IPS-NIHi11 (cell line): ENCODE measurements around the gene ALDH2.
"Not testable (repeated sequence)": the region's sequence is repeated elsewhere in the genome, so short reads cannot be mapped to it uniquely, and the experiment has no call there.

Experiments used
- DNase-seq: peaks from one replicate; pipeline ENCODE4 v3.0.0; 2012; ENCODE audit warnings: mixed read lengths, low spot score

ALDH2 gene

DNA sequence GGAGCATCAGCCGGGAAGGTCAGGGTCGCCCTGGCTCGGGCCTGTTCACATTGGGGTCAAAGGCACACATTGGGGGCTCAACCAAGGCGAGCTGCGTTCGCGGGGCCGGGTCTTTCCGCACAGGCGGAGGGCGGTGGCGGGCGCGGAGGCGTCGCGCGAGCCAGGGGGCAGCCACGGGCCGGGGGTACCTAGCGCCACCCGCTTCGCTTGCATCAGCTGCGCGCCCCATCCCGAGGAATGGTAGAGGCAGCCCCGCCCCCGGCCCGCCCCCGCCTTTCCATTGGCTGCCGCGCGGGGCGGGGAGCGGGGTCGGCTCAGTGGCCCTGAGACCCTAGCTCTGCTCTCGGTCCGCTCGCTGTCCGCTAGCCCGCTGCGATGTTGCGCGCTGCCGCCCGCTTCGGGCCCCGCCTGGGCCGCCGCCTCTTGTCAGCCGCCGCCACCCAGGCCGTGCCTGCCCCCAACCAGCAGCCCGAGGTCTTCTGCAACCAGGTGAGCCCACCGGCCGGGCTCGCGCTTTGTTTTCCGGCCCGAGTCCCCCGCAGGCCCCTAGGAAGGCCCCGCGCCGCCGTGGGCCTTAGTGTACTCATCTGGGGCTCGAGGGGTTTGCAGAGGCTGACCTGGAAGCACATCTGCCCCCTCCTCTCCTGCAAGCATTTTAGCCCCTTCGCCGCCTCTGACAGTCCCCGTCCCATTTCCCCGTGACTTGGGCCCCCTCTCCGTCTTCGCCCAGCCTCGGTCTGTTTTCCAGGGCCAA is at the start of gene ALDH2:
ALDH2 (plus strand) TSS at position 326 of the 754 bp plus-strand sequence; CDS start at position 376, 50 bp downstream.
- DNase-seq, result peak; percentile 99

DNA sequence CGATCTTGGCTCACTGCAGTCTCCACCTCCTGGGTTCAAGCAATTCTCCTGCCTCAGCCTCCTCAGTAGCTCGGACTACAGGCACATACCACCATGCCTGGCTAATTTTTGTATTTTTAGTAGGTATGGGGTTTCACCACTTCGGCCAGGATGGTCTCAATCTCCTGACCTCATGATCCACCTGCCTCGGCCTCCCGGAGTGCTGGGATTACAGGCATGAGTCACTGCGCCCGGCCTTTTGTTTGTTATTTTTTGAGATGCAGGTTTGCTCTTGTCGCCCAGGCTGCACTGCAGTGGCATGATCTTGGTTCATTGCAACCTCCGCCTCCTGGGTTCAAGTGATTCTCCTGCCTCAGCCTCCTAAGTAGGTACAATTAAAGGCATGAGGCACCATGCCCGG is 47.4 kb upstream of the ALDH2 start:
- DNase-seq, result not testable (repeated sequence)

DNA sequence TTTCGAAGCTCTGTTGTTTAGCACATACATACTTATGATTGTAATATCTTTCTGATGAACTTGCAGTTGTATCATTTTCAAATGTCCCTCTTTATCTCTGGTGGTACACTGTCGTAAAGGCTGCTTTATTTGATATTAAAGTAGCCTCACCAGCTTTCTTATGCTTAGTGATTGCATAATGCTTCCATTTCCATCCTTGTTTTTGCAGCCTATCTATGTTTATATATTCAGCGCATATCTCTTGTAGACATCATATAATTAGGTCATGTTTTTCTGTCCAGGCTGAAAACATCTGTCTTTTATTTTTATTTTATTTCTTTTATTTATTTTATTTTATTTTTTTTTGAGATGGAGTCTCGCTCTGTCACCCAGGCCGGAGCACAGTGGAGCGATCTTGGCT is 46.3 kb upstream of the ALDH2 start:
- DNase-seq, result no peak

DNA sequence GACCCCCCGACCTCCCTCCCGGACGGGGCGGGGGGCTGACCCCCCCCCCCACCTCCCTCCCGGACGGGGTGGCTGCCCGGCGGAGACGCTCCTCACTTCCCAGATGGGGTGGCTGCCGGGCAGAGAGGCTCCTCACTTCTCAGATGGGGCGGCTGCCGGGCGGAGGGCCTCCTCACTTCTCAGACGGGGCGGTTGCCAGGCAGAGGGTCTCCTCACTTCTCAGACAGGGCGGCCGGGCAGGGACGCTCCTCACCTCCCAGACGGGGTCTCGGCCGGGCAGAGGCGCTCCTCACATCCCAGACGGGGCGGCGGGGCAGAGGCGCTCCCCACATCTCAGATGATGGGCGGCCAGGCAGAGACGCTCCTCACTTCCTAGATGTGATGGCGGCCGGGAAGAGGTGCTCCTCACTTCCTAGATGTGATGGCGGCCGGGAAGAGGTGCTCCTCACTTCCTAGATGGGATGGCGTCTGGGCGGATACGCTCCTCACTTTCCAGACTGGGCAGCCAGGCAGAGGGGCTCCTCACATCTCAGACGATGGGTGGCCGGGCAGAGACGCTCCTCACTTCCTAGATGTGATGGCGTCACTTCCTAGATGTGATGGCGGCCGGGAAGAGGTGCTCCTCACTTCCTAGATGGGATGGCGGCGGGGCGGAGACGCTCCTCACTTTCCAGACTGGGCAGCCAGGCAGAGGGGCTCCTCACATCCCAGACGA is 42.9 kb upstream of the ALDH2 start:
- DNase-seq, result not testable (repeated sequence)

DNA sequence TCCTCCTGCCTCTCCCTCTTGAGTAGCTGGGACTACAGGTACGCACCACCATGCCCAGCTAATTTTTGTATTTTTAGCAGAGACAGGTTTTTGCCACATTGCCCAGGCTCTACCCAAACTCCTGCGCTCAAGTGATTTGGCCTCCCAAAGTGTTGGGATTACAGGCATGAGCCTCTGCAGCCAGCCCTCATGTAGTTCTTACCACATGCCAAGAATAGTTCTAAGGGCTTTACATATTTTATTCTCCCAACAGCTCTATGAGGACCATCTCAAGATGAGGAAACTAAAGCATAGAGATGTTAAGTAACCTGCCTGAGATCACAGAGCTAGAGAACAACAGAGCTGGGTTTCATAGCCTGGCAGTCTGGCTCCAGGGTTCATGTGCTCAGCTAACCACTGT is 37.9 kb upstream of the ALDH2 start:
- DNase-seq, result no peak

DNA sequence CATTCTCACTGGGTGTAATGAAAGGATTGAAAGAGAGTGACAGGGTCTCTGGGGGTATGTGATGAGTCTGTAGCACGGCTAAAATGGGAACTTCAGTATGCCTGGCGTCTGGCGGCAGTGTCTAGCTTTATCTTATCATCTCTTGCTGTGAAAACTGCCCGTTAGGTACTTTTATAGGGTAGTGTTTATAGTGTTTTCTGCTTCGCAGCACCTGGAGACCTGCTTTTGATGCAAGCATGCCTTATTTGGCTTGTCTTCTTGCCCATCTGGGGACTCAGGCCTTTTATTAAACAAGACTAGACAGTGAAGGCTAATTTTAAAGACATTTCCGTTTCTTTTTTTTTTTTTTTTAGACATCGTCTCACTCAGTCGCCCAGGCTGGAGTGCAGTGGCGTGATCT is 36.3 kb upstream of the ALDH2 start:
- no peak for DNase-seq

DNA sequence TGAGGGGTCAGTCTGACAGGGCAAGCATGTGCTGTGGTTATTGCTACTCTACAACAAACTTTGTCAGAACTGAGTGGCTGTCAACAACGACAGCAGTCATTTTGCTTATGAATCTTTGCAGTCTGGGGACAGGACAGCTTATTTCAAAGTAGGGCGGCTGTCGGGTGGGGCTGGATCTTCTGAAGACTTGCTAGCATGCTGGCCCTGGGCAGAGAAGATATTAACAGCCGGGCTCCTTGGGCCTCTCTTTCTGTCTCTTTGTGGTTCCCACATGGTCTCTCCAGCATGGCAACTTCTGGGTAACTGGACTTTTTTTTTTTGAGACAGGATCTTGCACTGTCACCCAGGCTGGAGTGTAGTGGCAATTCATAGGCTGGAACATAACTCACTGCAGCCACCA is 33.9 kb upstream of the ALDH2 start:
- no peak for DNase-seq

DNA sequence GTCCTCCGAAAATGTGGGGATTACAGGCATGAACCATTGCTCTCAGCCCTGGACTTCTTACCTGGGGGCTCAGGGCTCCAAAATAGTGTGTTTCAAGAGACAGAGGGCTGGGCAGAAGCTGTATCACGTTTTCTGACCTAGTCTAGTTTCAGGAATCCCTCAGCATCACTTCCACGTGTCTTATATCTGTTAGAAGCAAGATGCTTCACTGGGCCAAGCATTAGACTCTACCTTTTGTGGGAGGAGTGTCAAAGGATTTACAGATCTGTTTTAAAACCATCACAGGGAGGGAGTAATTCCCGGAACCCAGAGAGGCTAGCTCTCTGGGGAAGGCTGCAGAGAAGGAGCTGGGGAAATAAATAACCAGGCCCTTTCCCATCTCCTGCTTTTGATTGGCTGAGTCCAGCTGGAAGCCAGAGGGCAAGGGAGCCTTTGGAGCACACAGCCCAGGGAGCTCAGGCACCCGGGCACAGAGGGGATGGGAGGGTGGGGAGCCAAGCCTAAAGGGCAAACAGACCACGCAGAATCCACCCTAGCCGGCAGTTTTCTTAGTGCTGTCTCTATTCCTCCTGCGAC is 33.3 kb upstream of the ALDH2 start:
- DNase-seq, result no peak

DNA sequence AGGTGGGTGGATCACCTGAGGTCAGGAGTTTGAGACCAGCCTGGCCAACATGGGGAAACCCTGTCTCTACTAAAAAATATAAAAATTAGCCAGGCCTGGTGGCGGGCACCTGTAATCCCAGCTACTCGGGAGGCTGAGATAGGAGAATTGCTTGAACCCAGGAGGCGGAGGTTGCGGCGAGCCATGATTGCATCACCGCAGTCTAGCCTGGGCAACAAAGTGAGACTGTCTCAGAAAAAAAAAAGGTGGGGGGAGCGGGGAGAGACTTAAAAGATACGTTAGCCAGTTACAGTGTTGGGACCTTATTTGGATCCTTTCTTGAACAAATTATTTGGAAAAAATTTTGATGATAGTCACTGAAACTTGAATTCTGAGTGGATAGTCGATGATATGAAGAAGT is 27.2 kb upstream of the ALDH2 start:
- not testable (repeated sequence) for DNase-seq

DNA sequence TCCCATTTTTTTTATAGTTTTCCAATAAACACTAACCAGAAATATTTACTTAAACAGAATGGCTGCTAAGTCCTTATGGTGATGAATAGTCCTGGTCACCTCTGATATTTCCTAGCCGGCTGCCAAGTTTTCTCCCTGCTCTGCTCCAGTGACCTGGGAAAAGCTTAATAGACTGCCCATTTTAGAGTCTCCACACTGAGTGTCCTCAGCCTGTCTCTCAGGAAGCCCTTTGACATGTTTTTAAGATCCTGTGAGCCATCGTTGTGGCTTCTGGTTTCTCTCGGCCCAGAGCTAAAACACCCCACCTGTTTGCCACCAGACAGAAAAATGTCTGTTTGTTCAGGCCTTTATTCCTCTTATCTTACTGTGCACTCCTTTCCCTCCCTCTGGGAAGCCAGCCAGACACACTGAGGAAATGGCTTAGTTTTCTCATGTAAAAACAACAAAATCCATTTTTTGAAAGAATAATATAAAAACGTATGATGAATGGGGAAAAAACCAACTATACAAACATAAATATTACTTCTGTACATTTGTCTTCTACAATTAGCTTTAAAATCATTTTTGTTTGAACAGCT is 25.4 kb upstream of the ALDH2 start:
- DNase-seq, result no peak

DNA sequence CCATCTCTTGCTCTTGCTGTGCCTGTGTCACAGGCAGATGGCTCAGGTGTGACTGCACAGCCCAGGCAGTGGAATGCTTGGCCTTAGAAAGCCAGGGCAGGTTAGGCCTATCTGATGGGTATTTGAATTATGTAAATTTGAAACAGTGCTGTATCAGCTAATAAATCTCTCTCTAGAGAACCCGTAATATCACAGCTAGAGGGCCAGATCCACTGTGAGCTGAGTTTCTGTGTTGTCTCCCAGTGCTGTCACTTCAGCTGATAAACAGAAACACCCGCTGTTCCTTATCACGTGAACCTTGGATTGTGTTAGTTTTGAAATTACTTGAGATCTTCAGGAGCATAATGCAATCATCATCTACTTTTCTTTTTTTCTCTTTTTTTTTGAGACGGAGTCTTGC is 21.5 kb upstream of the ALDH2 start:
- DNase-seq, result no peak

DNA sequence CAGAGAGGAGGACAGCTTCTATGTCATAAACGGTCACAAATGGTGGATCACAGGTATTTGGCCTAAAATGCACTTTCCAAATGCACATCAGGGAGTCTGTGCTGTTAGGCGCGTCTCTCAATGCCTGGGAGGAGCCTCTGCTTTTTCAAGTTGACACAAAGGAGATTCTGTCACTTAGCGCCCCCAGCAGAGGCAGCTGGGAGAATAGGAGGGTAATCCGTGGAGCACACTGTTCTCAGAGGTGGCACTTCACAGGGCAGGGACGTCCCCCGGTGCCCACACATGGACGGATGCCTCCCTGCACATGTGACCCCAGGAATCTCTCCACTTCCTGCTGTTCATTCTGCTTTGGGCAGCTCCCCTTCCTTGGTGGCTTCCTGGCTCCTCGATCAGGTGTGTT is 19.4 kb upstream of the ALDH2 start:
- DNase-seq, result no peak

DNA sequence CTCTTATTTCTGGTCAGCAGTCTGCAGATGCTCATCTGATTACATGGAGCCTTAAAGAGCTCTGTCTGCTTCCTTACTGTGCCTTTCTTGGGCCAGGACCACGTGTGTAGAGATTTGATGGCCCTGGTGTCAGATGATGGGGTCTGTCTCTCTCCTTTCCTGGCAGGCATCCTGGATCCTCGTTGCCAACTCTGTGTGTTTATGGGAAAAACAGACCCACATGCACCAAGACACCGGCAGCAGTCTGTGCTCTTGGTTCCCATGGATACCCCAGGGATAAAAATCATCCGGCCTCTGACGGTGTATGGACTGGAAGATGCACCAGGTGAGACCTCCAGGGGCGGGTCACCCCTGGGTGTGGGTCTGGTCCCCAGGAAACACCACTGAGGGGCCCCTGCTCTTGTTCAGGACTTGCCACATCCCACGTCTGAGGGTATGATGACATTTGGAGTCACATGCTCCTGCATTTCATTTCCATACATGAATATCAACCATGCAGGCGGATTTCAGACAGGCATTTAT is 18.5 kb upstream of the ALDH2 start:
- no peak for DNase-seq

DNA sequence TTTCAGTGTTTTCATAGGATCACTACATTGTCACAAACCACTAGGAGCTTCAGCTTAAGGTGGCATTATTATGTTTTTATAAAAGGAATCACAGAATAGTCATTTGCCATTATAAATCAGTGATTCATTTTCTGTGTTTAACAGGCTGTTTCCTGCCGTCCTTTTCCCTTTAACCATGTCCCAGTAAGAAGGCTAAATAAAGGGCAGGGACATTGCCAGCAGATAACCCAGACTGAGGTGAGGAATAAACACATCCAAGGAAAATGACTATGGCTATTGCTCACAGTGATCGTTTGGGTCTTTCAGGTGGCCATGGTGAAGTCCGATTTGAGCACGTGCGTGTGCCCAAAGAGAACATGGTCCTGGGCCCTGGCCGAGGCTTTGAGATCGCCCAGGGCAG is 17.9 kb upstream of the ALDH2 start:
- DNase-seq, result no peak

DNA sequence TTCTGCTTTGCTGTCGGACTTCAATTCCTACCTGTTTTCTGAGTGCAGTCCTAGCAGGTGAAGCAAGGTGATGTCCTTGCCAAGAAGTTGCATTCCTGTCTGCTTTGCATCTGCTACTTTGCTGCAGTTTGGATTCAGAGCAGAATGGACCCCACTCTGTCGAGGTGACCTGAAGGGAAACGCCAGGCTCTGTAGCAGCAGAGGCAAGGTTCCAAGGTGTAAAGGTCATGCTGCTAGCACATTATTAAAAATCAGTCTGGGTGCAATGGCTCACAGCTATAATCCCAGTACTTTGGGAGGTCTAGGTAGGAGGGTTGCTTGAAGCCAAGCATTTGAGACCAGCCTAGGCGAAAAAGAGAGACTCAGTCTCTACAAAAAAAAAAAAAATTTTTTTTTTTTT is 17.3 kb upstream of the ALDH2 start:
- no peak for DNase-seq

DNA sequence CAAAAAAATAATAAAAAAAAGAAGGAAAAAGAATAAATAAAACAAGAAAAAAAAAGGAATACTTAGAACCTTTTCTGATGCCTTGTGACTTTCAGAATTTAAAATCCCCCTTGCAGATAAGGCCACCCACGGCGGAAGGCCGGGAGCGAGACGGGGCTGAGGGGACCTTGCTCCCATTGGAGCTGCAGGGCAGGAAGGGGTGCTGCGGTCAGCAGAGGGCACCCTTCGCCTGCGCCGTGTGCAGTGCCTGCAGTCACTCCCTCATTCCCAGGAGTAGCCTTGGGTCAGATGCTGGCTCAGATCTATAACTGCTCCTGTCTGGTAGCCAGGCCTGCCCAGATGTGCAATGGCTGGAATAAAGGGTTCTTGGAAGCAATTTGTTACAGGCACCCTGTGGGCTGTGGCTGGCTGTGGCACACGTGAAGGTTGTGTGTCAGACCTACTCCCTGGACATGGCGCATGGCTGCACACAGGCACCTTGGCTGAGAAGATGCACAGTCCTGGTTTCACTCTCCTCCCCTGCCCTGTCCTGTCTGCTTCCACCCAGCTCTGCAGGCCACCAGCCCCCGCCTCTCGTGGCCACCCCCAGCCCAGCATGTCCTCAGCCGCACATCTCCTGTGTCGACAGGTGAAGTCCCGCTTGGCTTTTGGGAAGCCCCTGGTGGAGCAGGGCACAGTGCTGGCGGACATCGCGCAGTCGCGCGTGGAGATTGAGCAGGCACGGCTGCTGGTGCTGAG is 13.4 kb upstream of the ALDH2 start:
- peak; percentile 92 for DNase-seq

DNA sequence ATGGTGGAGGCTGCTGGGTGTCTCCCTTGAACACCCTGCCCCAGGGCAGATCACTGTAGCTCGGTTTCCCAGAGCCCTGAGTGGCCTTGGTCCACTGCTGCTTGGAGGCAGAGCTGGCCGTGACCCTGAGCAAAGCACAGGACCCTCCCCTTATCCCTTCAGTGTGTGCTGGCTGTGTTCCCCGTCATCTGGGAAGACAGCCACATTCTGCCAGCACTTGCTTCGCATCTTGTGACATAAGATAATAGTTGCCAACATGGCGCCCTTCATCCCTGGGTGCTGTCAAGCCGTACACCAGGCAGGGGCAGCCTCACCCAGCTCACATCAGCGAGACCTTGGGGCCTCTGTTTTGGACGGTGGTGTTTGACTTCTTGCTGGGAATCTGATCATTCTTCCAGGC is 12.1 kb upstream of the ALDH2 start:
- DNase-seq, result no peak

DNA sequence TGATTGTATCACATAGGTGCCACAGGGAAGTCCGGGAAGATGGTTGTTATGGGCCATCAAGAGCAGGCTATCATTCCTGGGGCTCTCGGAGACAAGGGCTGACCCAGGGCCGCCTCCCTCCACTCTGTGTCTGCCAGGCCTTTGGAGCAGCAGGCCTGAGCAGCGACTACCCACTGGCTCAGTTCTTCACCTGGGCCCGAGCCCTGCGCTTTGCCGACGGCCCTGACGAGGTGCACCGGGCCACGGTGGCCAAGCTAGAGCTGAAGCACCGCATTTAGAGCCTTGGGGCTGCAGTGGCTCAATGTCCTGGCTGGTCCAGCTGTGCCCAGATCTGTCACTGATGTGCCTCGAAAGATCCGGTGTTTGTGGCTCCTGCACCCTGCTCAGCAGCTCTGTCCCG is 10.5 kb upstream of the ALDH2 start:
- no peak for DNase-seq

DNA sequence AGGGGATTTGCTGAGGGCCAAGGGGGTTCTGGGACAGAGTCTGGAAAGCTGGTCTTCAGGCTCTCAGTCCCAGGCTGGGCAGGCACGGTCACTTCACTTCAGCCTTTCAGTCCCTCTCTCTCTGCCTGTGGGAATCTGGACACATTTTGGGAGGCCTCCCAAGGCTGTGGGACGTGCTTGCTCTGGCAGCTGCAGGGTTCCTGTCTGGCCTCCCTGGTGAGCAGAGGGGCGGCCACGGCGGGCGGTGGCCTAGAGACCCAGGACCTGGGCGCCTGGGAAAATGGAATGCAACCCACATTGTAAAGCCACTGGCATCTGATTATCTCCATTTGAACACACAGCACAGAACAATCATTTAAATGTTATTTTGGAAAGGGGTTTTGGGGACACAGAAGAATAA is 10.1 kb upstream of the ALDH2 start:
- no peak for DNase-seq

DNA sequence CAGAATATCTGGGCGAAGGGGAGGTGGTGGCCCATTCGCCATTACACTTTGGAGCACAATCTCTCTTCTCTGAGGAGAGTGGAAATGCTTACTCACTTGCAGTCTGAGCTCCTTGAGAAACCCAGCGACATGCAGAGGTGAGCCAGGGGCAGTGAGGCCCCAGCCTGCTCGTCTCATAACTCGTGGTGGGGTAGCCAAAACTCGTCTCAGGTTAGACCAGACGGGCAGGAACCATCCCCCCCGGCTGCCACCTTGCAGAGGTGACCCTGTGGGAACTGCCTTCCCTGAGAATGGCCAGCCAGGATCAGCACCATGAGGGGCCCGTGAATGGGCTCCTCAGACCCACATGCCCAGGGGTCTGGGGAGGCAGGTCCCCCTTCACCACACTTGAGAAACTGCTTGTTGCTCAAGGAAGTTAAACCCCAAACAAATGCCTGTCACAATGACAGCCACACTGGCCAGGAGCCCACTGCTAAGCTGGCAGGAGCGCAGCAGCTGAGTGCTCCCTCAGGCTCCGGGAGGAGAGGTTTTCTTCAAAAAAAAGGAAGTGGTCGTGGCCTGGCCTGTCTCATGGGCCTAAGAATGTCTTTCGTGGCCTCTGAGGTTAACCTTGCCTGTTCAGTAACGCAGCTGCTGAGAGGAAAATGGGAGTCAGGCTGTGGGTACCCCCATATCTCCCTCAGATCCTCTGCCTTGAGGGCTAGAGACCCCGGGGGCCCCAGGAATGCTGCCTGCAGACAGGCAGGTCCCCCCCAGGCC is 9.2 kb upstream of the ALDH2 start:
- no peak for DNase-seq

DNA sequence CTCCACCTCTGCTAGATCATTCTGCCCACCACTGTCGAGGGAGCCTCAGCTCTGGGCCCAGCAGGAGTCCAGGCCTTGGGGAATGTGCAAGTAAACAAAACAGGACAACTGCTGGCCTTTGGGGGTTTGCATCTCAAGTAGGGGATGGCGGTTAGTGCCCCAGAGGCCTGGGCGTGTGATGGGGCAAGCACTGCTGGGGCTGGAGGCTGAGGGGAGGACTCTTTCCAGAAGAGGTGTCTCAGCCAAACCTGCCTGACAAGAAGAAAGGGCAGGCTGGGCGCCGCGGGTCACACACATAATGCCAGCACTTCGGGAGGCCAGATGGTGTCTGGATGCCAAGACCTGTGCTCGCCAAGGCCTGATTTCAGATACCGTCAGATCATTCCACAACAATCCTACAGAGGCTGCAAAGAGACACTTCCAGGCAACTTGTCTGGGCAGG is 8.6 kb upstream of the ALDH2 start:
- no peak for DNase-seq
